Measurements from ENCODE around the gene SYT7. TPM values are rescaled to one million over a fixed set of nuclear protein-coding genes. Genes with fewer than 3 reads are reported as not detected.

The SYT7 gene
- polyA plus RNA-seq, 1 experiment, result 0.04 TPM

- peaks cover 4% of the 10 kb centered on the region for H3K27me3 ChIP-seq (ENCODE audit: control insufficient read depth, insufficient read depth, low read length)
- H3K36me3 ChIP-seq (ENCODE audit: control insufficient read depth, insufficient read depth, low read length), result no peaks in the 10 kb centered on the region
- POLR2A ChIA-PET, result no interaction called here
- DNase-seq (ENCODE audit: low read depth), result no peak
- CTCF ChIA-PET, result interaction anchor here (0.7 kb wide), 1 partner anchor 549 kb away, joined by 3 read pairs; no protein-coding TSS in a partner anchor
- no peak overlapping the region for H3K4me3 ChIP-seq (ENCODE audit: low read depth, low read length)
- no peak for TF ChIP-seq CTCF (IDR thresholded peaks at IDR 0.05; ENCODE audit: insufficient read depth, low read depth, low read length)
Measured at GRCh38 chr11:61491736-61492395, 89.0 kb downstream of the SYT7 start.

GRCh38 chr11:61489833-61490721 is 90.8 kb downstream of the SYT7 start:
- Histone ChIP-seq H3K4me3 (ENCODE audit: low read depth, low read length) (no peak overlapping the region), H3K36me3 (ENCODE audit: control insufficient read depth, insufficient read depth, low read length) (no peaks in the 10 kb centered on the region), H3K27me3 (ENCODE audit: control insufficient read depth, insufficient read depth, low read length) (peaks cover 6% of the 10 kb centered on the region; the same call in 1 of the 2 replicates)
- TF ChIP-seq CTCF (IDR thresholded peaks at IDR 0.05; ENCODE audit: insufficient read depth, low read depth, low read length), result no peak
- ChIA-PET CTCF (interaction anchor here (0.7 to 5.0 kb wide), 6 partner anchors 10 to 149 kb away, joined by 3 to 38 read pairs (median 3); no protein-coding TSS in a partner anchor), POLR2A (no interaction called here)
- DNase-seq (ENCODE audit: low read depth), result no peak

GRCh38 chr11:61488651-61489291 is 92.1 kb downstream of the SYT7 start:
- TF ChIP-seq CTCF (IDR thresholded peaks at IDR 0.05; ENCODE audit: insufficient read depth, low read depth, low read length), result no peak
- H3K27me3 ChIP-seq (ENCODE audit: control insufficient read depth, insufficient read depth, low read length), result peaks cover 6% of the 10 kb centered on the region; the same call in 1 of the 2 replicates
- ChIA-PET CTCF (interaction anchor here (1.0 to 5.0 kb wide), 7 partner anchors 12 to 141 kb away, joined by 3 to 38 read pairs (median 4); no protein-coding TSS in a partner anchor), POLR2A (no interaction called here)
- H3K36me3 ChIP-seq (ENCODE audit: control insufficient read depth, insufficient read depth, low read length), result no peaks in the 10 kb centered on the region
- no peak for DNase-seq (ENCODE audit: low read depth)
- H3K4me3 ChIP-seq (ENCODE audit: low read depth, low read length), result no peak overlapping the region

- DNase-seq (ENCODE audit: low read depth), result no peak
- H3K36me3 ChIP-seq (ENCODE audit: control insufficient read depth, insufficient read depth, low read length), result no peaks in the 10 kb centered on the region
- no peak for TF ChIP-seq CTCF (IDR thresholded peaks at IDR 0.05; ENCODE audit: insufficient read depth, low read depth, low read length)
- H3K27me3 ChIP-seq (ENCODE audit: control insufficient read depth, insufficient read depth, low read length), result peaks cover 6% of the 10 kb centered on the region; the same call in 1 of the 2 replicates
- POLR2A ChIA-PET, result no interaction called here
- no peak overlapping the region for H3K4me3 ChIP-seq (ENCODE audit: low read depth, low read length)
- CTCF ChIA-PET, result interaction anchor here (0.6 to 5.0 kb wide), 5 partner anchors 10 to 151 kb away, joined by 3 to 38 read pairs (median 6); no protein-coding TSS in a partner anchor
Measured at GRCh38 chr11:61487342-61488025, 93.4 kb downstream of the SYT7 start.

Measured in BJ (cell line).